ENCODE measurements around the gene ARHGAP26. TPM values are rescaled to one million over a fixed set of nuclear protein-coding genes. Genes with fewer than 3 reads are reported as not detected.

The ARHGAP26 gene, protein sequence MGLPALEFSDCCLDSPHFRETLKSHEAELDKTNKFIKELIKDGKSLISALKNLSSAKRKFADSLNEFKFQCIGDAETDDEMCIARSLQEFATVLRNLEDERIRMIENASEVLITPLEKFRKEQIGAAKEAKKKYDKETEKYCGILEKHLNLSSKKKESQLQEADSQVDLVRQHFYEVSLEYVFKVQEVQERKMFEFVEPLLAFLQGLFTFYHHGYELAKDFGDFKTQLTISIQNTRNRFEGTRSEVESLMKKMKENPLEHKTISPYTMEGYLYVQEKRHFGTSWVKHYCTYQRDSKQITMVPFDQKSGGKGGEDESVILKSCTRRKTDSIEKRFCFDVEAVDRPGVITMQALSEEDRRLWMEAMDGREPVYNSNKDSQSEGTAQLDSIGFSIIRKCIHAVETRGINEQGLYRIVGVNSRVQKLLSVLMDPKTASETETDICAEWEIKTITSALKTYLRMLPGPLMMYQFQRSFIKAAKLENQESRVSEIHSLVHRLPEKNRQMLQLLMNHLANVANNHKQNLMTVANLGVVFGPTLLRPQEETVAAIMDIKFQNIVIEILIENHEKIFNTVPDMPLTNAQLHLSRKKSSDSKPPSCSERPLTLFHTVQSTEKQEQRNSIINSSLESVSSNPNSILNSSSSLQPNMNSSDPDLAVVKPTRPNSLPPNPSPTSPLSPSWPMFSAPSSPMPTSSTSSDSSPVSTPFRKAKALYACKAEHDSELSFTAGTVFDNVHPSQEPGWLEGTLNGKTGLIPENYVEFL
- total RNA-seq (ENCODE audit: low replicate concordance): 4.6 and 19.4 TPM in 2 replicates

DNA sequence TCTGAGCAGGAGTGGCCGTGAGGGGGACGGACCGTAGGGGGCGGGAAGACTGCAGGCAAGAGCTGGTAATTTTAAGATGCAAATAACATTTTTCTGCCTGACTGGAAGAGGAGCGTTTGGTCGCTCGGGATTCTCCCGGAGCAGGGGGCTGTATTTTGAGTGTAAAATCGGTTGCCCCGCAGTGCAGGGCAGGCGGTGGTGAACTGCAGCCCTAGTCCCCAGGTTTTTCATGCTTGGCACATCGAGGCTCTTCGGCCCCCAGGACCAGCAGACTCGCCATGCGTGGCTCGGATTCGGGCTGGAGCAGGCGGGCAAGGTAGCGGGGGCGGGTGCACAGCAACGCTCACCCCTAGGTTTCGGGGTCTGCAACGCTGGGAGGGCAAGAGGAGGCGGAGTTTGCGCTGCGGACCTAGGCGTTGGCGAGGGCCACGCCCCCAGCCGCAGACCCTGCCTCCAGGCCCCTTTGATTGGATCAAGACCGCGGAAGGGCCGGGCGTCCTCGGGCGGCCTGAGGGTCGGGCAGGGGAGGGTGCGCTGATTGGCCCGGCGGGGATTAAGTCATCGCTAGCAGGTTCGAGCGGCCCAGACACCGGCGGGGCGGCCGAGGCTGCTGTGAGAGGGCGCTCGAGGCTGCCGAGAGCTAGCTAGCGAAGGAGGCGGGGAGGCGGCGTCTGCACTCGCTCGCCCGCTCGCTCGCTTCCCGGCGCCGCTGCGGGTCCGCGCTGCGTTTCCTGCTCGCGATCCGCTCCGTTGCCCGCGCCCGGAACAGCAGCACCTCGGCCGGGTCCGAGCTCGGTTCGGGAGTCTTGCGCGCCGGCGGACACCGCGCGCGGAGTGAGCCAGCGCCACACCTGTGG is at the start of gene ARHGAP26:
ARHGAP26 (plus strand) TSS at position 585 of the 857 bp plus-strand sequence. CDS start 385 bp downstream, outside the sequence.

Other genes with a start within 250 kb of the ARHGAP26 start
- gene FGF1, start 84.3 kb upstream of the ARHGAP26 start, total RNA-seq (ENCODE audit: low replicate concordance): 1.8 and 3.8 TPM in 2 replicates